WI38 (cell line): Measurements from ENCODE around the gene CDH23.

Source experiments
- H3K4me3 ChIP-seq: 2 replicates; pipeline ENCODE4 v1.5.1; 2011; ENCODE audit warnings: low read depth, mild to moderate bottlenecking, control low read depth, low read length
- TF ChIP-seq, protein P1 (sequence below): IDR thresholded peaks from 2 replicates; pipeline ENCODE4 v1.5.1; 2012; ENCODE audit warnings: low read depth, mild to moderate bottlenecking, control low read depth, low read length

Gene CDH23

DNA sequence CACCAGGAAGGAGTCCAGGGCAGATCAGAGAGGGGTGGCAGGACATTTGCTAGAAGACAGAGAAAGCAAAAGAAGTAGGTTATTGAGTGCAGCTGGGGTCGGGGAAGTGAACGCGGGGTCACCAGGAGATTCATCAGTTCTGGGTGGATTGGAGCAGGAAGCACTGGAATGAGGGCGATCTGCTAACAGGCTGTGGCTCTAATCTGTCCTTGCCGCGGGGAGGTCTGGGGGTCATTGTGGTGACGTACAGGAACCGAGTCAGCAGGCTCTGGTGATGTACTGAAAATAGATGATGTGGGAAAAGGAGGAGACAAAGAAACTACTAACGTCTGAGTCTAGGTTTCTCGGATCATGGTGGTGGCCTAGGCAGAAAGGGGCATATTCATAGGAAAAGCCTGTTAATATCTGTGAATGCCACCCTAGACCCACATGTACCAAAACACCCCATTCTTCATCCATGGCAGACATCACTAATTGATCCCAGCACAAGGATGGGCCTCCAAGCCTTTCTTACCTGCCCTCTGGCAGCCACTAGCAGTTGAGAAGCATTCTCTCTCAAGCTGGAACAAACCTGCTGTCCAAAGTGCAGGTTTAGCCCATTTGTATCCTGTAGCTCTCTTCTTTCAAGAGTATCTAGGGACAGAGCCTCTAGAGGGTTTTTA is 188.3 kb downstream of the CDH23 start:
- TF ChIP-seq, protein P1, sequence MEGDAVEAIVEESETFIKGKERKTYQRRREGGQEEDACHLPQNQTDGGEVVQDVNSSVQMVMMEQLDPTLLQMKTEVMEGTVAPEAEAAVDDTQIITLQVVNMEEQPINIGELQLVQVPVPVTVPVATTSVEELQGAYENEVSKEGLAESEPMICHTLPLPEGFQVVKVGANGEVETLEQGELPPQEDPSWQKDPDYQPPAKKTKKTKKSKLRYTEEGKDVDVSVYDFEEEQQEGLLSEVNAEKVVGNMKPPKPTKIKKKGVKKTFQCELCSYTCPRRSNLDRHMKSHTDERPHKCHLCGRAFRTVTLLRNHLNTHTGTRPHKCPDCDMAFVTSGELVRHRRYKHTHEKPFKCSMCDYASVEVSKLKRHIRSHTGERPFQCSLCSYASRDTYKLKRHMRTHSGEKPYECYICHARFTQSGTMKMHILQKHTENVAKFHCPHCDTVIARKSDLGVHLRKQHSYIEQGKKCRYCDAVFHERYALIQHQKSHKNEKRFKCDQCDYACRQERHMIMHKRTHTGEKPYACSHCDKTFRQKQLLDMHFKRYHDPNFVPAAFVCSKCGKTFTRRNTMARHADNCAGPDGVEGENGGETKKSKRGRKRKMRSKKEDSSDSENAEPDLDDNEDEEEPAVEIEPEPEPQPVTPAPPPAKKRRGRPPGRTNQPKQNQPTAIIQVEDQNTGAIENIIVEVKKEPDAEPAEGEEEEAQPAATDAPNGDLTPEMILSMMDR: no peak

DNA sequence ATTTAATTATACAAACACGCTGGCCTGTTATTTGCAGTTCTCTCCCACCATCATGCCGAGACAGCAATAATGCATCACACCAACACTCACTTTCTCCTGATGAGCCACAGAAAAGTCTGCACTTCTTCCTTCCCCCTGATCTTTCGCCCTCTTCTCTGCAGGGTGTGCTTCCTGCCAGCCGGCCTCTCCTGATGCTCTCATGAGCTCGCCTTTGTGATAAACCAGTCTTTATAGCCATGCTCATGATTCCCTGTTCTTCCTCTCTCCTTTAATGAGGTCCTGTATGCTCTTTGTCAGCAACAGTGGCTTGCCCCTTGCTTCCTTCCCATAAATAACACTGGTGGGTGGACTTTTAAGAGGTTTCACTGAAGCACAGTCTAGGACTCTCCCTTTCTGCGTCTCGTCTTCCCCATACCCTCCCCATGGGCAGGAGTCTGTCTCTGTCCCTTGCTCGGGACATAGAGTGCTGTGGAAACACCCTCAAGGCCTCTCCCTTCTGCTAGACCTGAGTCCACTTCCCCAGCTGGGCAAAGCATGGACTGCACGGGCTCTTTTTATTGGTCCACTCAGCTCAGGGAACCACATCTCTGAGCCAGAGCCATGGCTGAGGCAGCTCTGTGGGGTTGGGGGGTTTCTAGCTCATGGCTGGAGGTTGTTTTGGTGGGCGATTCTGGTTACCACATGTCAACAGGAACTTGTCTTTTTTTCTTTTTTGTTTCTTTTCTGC is 189.0 kb downstream of the CDH23 start:
- TF ChIP-seq, protein P1: no peak

More for the DNA sequence above, 188.3 kb downstream of the CDH23 start:
- H3K4me3 ChIP-seq: no peak overlapping the region

DNA sequence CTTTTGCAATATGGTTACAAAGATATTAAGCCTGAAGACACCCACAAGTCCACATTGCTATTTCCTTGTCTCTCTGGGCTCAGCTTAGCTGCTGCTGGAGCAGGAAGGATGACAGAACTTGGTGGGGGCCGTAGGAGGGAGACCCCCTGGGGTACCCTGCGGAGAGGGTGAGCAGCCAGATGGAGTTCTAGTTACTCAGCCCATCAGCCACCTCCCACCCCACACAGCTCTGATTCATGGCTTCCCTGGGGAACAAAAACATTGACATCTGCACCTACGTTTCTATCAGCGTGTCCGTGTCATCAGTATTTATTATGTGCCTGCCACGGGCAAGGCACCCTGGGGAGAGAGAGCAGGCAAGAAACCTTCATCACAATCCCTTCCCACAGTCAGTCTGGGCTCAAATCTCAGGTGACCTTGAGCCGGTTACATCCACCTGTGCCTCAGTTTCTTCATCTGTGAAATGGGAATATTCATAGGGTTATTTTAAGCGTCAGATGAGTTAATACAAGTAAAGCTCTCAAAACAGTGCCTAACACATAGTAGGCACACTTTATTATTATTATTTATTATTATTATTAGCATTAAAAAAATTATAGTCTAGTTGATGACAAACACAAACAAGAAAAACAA is 191.3 kb downstream of the CDH23 start:
- TF ChIP-seq, protein P1: no peak
- H3K4me3 ChIP-seq: no peak overlapping the region

More for the DNA sequence above, 189.0 kb downstream of the CDH23 start:
- H3K4me3 ChIP-seq: no peak overlapping the region

DNA sequence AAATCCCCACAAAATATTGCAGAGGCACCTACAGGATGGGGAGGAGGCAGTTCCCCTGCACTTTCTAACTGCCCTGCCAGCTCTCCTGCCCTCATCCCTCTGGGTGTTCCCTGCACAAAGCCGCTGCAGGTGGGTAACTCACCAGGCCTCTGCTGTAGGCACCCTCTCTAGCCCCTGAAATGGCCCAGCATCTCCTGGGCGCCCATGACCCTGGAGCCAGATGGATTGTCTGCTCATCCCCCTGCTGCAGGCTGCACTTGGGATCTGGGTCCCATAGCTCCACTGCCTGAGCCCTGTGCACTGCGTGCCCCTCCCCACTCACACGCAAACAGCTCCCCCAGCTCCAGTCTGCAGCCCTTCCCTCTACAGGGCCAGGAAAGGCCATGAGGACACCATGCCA is 192.0 kb downstream of the CDH23 start:
- TF ChIP-seq, protein P1: no peak
- no peak overlapping the region for H3K4me3 ChIP-seq

DNA sequence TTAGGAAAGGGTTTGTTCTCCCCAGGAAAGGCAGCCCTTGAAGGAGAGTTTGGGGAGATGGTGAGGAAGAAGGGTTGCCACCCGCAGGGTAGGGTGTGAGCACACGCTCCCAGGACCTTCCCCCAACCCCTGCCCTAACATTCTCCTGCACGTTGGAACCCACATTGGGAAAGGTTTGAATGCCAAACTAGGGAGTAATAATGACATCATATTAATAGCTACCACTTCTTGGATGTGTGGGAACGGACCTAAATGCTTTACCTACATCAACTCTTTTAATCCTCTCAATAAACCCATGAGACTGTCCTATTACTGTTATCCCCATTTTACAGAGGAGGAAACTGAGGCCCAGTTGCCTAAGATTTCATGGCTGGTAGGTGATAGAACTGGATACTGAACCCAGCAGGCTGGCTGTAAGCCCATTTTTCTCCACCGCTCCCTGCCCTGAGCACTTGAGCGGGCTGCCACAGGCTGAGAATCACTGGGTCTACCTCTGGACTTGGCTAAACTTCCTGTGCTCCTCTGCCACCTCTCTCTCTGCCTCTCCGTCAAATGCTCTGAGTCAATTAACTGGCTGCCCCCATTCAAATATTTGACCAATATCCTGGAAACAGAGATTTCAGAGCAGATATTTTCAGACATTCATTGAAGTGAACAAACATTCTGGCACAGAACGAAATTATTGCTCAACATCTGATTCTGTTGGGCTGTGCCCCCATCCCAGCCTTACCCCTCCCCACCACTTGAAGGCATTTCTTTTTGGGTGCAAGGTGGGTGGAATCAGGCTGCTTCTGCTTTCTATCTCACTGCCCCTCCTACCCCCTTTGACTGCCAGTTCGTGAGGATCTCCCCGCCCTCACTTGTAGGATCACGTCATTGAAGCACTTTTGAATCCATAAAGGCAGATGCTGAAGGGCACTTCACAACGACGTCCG is 193.2 kb downstream of the CDH23 start:
- no peak overlapping the region for H3K4me3 ChIP-seq
- TF ChIP-seq, protein P1: no peak

DNA sequence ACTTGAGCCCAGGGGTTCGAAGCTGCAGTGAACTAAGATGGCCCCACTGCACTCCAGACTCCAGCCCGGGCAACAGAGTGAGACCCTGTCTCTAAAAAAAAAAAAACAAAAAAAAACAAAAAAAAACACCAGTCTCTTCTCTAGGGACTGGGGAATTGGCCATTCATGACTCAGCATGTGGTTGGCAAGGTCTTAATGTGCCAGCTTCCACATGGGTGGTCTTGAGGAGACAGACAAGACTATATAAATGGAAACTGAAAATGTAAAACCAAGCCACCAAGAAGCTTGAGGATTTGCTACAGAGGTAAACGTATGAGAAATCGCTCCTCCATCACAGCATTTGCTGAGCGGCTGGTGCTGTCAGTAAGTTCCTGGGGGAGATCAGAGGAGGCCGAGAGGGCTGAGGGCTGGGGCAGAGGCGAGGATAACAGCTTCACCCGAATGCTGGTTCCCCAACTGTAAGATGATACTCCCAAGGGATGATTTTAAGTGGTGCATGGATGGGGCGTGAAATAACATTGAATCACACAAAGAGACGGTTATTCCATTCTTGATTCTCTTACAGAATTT is 194.1 kb downstream of the CDH23 start:
- no peak overlapping the region for H3K4me3 ChIP-seq
- TF ChIP-seq, protein P1: no peak
